Measurements from ENCODE around the gene PP2D1. TPM values are rescaled to one million over a fixed set of nuclear protein-coding genes. Genes with fewer than 3 reads are reported as not detected.

Gene PP2D1
- total RNA-seq, 1 experiment from 2014 or later, result not detected

DNA sequence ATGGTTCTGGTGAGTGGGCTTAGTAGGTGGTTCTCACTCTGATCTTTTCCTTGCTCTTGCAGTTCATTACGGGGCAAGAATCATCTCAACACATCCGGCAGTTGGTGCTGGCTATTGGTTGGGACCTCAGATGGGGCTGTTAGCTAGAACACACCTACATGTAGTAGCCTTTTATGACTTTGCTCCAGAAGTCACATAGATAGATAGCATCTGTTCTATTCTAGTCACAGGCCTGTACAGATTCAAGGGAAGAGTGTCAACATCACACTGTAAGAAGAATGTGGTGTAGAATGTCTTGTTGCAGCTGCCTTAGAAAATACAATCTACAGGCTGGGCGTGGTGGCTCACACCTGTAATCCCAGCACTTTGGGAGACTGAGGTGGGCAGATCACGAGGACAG is 50.1 kb downstream of the PP2D1 start:
- Histone ChIP-seq H4K20me1 (ENCODE audit: insufficient read depth) (no peaks in the 10 kb centered on the region), H3K79me2 (ENCODE audit: insufficient read depth, low read length) (peaks cover 94% of the 10 kb centered on the region)
- POLR2A ChIA-PET, result no interaction called here

More for the DNA sequence above, 50.1 kb downstream of the PP2D1 start:
- Histone ChIP-seq H3K4me3 (replicated peaks in 1 of 2; ENCODE audit: low read depth in 1 of 2, low read length in 2 of 2) (no peak overlapping the region), H3K27ac (ENCODE audit: low read depth, low read length) (no peak overlapping the region), H3K4me1 (ENCODE audit: control insufficient read depth in 1 of 2, insufficient read depth in 2 of 2, low read length in 2 of 2) (peaks cover 6 to 7% of the 10 kb centered on the region in 2 experiments), H3K36me3 (ENCODE audit: control insufficient read depth in 1 of 2, insufficient read depth in 2 of 2, low read length in 2 of 2) (0 out of 4 replicates have a peak, but pooled peaks cover 0 to 2% of the 10 kb centered on the region in 2 experiments), H2AFZ (ENCODE audit: low read depth, low read length, poor library complexity, severe bottlenecking) (no peak overlapping the region), H3K9me2 (ENCODE audit: insufficient read depth) (no peaks in the 10 kb centered on the region), H3K9me3 (ENCODE audit: control insufficient read depth in 1 of 2, insufficient read depth in 1 of 2, low read depth in 1 of 2, low read length in 2 of 2) (no peaks in the 10 kb centered on the region), H3K27me3 (ENCODE audit: insufficient read depth, low read length) (no peaks in the 10 kb centered on the region), H3K4me2 (ENCODE audit: low read length) (no peak overlapping the region), H3K9ac (ENCODE audit: low read length) (no peak overlapping the region)
- DNase-seq (ENCODE audit: low read depth, low spot score), result no peak
- TF ChIP-seq, protein P1, sequence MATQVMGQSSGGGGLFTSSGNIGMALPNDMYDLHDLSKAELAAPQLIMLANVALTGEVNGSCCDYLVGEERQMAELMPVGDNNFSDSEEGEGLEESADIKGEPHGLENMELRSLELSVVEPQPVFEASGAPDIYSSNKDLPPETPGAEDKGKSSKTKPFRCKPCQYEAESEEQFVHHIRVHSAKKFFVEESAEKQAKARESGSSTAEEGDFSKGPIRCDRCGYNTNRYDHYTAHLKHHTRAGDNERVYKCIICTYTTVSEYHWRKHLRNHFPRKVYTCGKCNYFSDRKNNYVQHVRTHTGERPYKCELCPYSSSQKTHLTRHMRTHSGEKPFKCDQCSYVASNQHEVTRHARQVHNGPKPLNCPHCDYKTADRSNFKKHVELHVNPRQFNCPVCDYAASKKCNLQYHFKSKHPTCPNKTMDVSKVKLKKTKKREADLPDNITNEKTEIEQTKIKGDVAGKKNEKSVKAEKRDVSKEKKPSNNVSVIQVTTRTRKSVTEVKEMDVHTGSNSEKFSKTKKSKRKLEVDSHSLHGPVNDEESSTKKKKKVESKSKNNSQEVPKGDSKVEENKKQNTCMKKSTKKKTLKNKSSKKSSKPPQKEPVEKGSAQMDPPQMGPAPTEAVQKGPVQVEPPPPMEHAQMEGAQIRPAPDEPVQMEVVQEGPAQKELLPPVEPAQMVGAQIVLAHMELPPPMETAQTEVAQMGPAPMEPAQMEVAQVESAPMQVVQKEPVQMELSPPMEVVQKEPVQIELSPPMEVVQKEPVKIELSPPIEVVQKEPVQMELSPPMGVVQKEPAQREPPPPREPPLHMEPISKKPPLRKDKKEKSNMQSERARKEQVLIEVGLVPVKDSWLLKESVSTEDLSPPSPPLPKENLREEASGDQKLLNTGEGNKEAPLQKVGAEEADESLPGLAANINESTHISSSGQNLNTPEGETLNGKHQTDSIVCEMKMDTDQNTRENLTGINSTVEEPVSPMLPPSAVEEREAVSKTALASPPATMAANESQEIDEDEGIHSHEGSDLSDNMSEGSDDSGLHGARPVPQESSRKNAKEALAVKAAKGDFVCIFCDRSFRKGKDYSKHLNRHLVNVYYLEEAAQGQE (IDR thresholded peaks at IDR 0.05; ENCODE audit: low read depth), result no peak
- TF ChIP-seq EZH2 (IDR thresholded peaks at IDR 0.05), result no peak
- TF ChIP-seq, protein P2, sequence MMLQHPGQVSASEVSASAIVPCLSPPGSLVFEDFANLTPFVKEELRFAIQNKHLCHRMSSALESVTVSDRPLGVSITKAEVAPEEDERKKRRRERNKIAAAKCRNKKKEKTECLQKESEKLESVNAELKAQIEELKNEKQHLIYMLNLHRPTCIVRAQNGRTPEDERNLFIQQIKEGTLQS (IDR thresholded peaks at IDR 0.05), result no peak
- no peak for TF ChIP-seq EGR1 (IDR thresholded peaks at IDR 0.05; ENCODE audit: low read depth)
- no peak for TF ChIP-seq SIN3A (IDR thresholded peaks at IDR 0.05; ENCODE audit: low read depth)
- no peak for TF ChIP-seq ELF1 (IDR thresholded peaks at IDR 0.05; ENCODE audit: borderline replicate concordance, low read depth)
- no peak for TF ChIP-seq RAD21 (IDR thresholded peaks at IDR 0.05; ENCODE audit: low read depth)
- no peak for ATAC-seq
- RAD21 ChIA-PET (ENCODE audit: low non-redundant PET in 1 of 2, low total read pairs in 2 of 2, uncharacterized antibody in 2 of 2, unreplicated experiment in 2 of 2), result no interaction called here
- intact Hi-C loops (cut with micrococcal nuclease), result no loop called here
- CTCF ChIA-PET, result no interaction called here
- BruUV-seq (replicated peaks), result no TSS peak
